HG02840 (cell line): ENCODE data around the gene ZNF304.
"Not testable (repeated sequence)": the region's sequence is repeated elsewhere in the genome, so short reads cannot be mapped to it uniquely, and the experiment has no call there.

Source experiments
- ATAC-seq: cut with Tn5 transposase; IDR thresholded peaks from one replicate; pipeline ENCODE4 v1.9.1; 2021; ENCODE audit warnings: mild to moderate bottlenecking, moderate library complexity, moderate number of reproducible peaks; ENCODE audit not compliant: unreplicated experiment, low FRiP score

ZNF304 gene

DNA sequence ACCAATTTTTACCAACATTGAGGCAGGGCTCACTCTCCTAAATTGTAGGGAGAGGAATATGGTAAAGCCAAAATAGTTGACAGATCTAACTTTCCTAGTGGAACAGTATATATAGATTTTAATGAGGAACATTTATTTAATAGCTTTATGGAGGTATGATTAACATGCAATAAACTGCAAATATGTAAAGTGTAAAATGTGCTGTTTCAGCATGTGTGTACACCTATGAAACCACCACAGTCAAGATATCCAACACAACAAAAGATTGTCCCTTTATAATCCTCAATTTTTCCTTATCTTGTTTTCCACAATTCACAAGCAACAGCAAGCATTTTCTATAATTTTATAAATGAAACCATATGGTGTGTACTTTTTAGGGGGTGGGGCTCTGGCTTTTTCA lies 8.2 kb downstream of the ZNF304 start:
- no peak for ATAC-seq

DNA sequence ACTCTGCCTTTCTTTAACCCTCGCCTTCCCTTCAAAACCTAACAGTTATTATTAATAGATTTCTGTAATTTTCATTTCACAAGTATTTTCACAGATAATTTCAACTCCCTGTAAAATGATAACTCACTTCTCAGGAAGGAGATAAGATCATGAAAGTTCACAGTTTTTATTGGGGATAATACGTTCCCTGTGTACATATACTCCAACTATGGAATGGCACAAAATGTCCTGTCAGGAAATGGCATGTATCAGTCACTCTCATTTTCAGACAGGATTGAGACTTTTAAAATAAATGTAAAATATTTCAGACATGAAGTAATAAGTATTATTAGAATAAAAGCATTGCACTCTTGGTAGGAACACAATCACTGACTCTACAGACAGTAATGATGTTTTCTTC lies 11.3 kb downstream of the ZNF304 start:
- ATAC-seq: no peak

DNA sequence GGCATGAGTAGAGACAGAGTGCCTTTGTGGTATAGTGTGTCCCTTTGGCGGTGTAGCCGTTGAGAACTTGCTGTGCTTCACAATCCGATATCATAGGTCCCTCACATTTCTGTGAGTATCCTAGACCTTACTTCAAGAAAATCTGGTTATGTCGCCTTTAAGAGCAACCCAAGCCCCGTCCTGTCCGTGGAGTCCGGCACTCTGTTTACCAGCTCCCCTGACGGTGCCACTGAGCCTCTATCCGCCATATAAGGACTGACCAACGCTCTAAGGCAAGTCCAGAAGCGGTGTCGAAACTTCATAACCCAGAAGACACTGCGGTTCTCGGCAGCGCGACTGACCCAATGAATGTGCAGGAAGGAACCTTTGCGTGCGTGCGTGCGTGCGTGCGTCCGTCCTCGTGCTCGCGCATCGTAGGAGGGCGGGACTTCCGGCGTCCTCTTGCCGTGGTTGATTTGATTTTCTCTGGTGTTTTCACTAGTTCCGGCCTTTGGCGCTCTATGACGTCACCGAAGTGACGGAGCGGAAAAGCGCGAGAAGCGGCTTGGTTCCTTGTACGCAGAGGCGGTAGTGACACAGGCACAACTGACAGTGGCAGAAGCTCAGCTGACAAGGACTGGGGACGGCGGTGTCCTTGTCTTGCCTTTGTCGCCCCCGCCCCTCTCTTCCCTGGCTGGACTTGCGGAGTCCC lies 12.1 kb downstream of the ZNF304 start, which contains the start of the genes TRAPPC2B and ZNF547:
Gene TRAPPC2B, plus strand, starts transcription at position 555 of the 691 bp plus-strand sequence. CDS start 1,283 bp downstream, outside the sequence.
Gene ZNF547, plus strand, starts transcription at position 555 of the 691 bp plus-strand sequence. CDS start 5,005 bp downstream, outside the sequence.
- ATAC-seq: peak; percentile 95

DNA sequence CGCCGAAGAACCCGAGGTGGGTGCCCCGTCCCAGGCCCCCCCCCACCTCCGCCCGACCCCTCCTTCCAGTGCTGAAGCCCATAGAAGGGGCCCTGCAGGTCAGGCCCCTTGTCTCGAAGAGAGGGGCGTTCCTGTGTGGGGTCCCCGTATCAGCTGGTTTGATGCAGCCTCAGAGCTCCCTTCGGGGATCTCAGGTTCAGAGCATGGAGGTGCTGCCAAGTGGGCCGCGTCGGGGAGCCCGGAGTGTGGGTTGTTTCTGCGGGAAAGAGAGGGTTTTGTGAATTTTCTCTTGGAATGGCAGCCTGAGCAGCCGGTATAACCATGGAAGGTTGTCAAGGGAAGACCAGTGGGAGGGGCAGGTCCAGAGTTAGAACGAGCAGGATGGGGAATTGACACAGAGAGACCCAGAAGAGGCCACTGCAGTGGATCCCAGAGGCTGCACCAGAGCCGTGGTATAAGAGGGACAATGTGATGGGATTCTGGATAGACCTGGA lies 12.7 kb downstream of the ZNF304 start:
- no peak for ATAC-seq

DNA sequence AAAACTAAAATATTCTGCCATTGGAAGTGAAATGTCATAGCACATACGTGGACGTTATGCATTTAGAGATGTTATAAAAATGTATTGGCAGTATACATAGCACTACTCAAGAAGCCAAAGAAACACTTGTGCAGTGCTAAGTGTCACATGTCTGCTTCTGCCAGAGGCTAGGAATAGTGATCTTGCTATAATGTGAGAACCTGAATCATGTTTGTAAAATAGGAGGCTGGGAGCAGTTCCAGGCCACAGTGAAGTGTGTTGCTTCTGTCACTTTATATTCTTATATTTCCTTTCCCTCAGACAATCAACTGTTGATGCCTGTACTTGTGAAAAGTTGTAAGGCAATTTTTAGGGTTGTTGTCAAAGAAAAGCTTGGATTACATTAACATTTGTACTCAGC lies 15.7 kb downstream of the ZNF304 start:
- ATAC-seq: no peak

DNA sequence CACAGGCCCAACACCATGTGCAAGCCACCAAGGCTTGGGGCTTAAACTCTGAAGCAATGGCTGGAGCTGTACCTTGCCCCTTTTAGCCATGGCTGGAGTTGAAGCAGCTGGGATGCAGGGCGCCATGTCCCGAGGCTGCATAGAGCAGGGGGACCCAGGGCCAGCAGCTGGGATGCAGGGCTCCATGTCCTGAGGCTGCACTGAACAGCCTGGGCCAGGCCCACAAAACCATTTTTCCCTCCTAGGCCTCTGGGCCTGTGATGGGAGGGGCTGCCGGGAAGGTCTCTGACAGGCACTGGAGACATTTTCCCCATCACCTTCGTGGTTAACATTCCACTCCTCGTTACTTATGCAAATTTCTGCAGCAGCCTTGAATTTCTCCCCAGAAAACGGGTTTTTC lies 23.1 kb downstream of the ZNF304 start:
- no peak for ATAC-seq

DNA sequence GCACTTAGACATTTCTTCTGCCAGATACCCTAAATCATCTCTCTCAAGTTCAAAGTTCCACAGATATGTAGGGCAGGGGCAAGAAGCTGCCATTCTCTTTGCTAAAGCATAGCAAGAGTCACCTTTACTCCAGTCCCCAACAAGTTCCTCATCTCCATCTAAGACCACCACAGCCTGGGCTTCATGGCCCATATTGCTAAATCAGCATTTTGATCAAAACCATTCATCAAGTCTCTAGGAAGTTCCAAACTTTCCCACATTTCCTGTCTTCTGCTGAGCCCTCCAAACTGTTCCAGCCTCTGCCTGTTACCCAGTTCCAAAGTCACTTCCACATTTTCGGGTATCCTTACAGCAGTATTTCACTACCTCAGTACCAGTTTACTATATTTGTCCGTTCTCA lies 23.6 kb downstream of the ZNF304 start:
- ATAC-seq: not testable (repeated sequence)

DNA sequence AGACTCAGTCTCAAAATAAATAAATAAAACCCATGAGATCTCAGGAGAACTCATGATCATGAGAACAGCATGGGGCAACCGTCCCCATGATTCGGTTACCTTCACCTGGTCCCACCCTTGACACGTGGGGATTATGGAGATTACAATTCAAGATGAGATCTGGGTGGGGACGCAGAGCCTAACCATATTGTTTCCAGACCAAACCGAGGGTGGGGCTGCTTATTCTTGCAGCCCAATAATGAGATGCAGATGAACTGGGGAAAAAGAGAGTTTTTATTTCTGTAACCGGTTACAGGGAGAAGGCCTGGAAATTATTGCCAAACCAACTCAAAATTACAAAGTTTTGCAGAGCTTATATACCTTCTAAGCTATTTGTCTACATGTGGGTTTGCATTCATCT lies 25.1 kb downstream of the ZNF304 start:
- ATAC-seq: no peak

DNA sequence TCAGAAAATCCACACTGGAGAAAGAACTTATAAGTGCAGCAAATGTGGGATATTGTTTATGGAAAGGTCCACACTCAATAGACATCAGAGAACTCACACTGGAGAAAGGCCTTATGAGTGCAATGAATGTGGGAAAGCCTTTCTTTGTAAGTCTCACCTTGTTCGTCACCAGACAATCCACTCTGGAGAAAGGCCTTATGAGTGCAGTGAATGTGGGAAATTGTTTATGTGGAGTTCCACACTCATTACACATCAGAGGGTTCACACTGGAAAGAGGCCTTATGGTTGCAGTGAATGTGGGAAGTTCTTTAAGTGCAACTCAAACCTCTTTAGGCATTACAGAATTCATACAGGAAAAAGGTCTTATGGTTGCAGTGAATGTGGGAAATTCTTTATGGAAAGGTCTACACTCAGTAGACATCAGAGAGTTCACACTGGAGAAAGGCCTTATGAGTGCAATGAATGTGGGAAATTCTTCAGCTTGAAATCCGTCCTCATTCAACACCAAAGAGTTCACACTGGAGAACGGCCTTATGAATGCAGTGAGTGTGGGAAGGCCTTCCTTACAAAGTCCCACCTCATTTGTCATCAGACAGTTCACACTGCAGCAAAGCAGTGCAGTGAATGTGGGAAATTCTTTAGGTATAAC lies 26.6 kb downstream of the ZNF304 start:
- ATAC-seq: no peak

DNA sequence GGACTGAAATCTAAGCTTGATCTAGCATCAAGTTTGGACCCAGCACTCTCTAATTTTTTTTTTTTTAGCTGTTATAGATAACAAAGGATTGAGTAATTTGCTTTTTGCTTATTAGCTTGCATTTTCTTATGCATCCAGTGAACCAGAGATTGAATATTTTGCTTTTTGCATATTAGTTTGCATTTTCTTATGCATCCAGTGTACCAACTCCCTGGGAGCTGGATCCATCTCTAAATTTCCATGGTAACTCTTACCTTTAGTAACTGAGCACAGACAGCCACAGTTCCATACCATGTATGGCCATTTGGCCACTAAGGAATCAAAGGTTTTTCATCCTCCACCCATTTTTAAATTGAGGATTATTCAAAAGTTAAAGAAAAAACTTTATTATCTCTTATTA lies 29.9 kb downstream of the ZNF304 start:
- ATAC-seq: no peak

DNA sequence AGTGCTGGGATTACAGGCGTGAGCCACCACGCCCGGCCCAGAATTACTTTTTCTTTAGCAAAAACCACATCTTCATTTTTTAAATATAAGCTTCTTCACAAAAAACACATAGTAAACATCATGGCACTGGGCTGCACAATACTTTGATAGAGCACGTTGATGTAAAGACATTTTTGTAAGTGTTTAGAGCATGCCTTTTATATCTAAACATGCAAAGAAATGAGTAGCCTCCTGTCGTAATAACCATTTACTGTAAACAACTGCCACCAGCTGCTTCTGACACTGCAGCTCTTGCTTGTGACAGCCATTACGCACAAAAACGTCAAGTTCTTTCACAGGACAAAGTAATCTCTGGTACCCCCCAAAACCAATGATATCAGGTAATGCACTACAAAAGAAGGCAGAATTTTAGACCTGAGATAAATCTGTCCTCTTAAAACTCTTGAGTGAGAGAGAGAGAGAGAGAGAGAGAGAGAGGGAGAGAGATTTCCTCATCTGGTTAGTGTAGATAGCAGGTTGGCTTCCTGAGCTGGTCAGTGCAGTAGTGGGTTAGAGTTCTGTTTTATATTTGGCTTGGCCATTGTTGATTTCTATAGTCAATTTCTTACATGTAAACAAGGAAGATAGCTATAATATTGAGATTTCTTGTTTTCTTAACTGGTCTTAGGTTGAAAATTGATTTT lies 31.9 kb downstream of the ZNF304 start:
- ATAC-seq: no peak

DNA sequence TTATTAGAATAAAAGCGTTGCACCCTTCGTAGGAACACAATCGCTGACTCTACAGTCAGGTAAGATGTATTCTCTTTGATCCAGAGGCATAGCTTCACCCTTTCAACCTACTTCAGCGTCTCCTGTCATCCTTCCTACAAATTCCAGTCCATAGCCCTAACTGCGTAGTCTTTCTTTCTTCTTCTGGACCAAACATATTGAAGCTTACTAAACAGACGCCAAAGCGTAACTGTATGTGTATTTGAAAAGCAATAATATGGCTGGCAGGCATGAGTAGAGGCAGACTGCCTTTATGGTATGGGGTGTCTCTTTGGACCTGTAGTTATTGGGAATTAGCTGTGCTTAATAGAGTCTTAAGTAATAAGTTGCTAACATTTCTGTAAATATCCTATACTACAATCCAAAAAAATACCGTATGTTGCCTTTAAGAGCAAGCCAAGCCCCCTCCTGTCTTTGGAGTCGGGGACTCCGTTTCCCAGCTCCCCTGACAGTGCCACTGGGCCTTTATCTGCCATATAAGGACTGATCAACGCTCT lies 38.2 kb downstream of the ZNF304 start:
- ATAC-seq: no peak

DNA sequence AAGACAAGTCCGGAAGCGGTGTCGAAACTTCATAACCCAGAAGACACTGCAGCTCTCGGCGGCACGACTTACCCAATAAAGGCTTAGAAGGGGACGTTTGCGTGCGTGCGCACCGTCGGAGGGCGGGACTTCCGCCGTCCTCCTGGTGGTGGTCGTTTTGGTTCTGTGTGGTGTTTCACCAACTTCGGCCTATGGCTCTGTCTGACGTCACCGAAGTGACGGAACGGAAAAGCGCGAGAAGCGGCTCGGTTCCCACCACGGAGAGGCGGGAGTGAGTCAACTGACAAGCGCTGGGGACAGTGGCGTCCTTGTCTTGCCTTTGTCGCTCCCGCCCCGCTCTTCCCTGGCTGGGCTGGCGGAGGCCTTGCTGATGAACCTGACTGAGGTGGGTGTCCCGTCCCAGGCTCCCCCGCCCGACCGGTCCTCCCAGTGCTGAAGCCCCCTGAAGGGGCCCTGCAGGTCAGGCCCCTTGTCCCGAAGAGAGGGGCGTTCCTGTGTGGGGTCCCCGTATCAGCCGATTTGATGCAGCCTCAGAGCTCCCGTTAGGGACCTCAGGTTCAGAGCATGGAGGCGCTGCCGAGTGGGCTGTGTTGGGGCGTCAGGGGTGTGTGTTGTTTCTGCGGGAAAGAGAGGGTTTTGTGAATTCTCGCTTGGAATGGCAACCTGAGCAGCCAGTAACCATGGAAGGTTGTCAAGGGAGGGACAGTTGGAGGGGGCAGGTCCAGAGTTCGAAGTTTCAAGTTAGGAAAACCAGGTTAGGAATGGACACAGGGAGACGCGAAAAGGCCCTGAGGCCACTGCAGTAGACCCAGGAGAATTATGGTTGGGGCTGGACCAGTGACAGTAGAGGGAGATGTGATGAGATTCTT lies 38.9 kb downstream of the ZNF304 start, which contains the start of gene ZNF548:
Gene ZNF548, plus strand, starts transcription at position 125 of the 869 bp plus-strand sequence. Its CDS starts 246 bp downstream, at position 371.
- ATAC-seq: peak; percentile 95

DNA sequence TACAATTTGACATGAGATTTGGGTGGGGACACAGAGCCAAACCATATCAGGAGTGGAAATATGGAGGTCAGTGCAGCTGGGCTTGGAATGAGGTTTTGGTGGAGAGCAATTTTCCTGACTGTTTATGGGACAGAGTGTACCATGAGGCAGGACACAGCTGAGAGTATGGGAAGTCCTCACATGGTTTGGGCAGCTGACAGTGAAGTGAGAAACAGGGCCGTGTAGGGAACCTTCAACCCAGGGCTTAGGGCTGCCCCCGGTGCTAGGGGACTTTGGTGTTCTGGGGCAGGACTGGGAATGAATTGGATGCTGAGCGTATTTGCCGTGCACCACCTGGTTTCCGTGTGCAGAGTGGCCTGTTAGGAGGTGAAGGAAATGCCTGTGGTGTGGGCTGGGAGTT lies 44.6 kb downstream of the ZNF304 start:
- ATAC-seq: no peak

DNA sequence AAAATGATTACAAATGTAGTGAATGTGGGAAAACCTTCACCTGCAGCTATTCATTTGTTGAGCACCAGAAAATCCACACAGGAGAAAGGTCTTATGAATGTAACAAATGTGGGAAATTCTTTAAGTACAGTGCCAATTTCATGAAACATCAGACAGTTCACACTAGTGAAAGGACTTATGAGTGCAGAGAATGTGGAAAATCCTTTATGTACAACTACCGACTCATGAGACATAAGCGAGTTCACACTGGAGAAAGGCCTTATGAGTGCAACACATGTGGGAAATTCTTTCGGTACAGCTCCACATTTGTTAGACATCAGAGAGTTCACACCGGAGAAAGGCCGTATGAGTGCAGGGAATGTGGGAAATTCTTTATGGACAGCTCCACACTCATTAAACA lies 47.8 kb downstream of the ZNF304 start:
- ATAC-seq: no peak

DNA sequence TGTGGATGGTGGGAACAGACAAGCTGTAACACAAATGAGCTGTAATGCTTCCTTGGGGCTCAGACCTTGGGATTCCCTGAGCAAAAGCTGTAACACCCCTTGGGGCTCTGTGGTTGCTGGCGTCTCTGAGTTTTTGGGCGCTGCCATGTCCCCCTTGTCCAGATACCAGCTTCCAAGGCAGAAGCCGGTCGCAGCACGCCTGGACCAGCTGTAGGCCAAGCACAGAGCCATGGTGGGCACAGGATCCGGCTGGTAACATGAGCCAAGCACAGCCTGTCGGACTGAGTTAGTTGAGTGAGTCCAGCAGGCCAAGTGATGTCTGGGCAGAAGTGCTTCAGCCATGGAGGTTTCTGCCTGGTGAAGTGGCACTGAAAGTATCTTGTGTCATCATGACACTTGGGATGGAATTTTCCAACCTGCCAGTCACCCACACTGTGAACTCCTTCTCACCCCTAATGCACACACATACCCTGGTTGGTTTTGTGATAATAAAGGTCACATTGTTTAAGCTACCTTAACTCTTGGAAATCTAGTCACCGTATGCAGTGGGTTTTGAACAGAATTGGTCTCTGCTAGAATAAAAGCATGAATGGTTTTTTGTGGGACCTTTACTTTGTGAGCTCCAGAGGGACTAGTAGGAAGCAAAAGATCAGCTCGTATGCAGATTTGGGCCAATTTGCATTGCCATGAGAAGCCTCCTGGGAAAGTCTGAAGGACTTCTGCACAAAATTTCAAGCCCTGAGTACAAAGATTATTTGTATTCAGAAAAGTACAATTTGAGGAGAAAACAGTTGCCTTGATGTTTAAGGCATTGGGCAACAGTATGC lies 52.9 kb downstream of the ZNF304 start:
- no peak for ATAC-seq

DNA sequence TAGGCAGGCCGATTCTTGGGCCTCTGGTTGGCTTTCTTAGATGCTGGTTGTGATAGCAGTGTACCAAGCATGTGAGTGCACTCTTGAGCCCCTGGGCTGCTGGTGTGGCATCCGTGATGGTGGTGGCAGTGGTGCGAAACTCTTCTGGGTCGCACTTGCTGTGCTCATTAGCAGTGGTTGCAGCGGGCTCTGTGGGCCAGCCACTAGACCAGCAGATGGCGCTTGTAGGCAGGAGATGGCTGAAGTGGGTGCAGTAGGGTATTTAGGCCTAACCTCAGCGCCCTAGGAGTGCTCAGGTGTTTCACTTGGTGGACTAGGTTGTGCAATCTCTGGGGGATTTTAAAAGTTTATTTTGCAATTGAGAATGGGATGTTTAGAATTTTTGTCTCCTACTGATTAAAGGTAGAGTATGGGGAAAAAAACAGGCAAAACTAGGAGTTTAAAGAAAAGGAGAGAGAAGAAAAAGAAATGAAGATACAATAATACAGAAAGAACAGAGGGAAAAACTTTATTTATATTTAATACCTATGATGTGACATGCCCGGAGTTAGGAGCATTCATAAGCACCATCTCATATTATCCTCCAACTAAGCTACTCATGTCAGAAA lies 55.5 kb downstream of the ZNF304 start:
- no peak for ATAC-seq
